T-helper 2 cell (primary cell): ENCODE measurements around the gene TGM6.

ENCODE experiments used
- DNase-seq, 5 experiments: peaks; one replicate each; pipeline versions ENCODE4 v3.0.0 to v3.0.0-alpha.2; 2012 to 2022

The TGM6 gene

GRCh38 chr20:2365091-2365490 lies 15.6 kb upstream of the TGM6 start:
- no peak for DNase-seq

GRCh38 chr20:2365666-2366065 lies 15.0 kb upstream of the TGM6 start:
- no peak for DNase-seq

GRCh38 chr20:2368621-2369020 lies 12.1 kb upstream of the TGM6 start:
- no peak for DNase-seq

GRCh38 chr20:2373098-2373497 lies 7.6 kb upstream of the TGM6 start:
- no peak for DNase-seq

- DNase-seq = no peak
These were observed 6.2 kb upstream of the TGM6 start for GRCh38 chr20:2374346-2375125.

GRCh38 chr20:2378893-2379292 lies 1.8 kb upstream of the TGM6 start:
- DNase-seq = no peak

- DNase-seq = peak in 2 of 5 experiments; percentile 29 to 76
These were observed 1.0 kb upstream of the TGM6 start for GRCh38 chr20:2379511-2380229.

- no peak for DNase-seq
These were observed 602 bp downstream of the TGM6 start for GRCh38 chr20:2381303-2381702.

GRCh38 chr20:2382833-2383232 lies 2.1 kb downstream of the TGM6 start:
- no peak for DNase-seq

- DNase-seq = no peak
These were observed 4.3 kb downstream of the TGM6 start for GRCh38 chr20:2385026-2385425.

GRCh38 chr20:2385496-2385895 lies 4.8 kb downstream of the TGM6 start:
- DNase-seq = no peak

- DNase-seq = no peak
These were observed 5.9 kb downstream of the TGM6 start for GRCh38 chr20:2386516-2387179.

GRCh38 chr20:2387180-2387577 lies 6.5 kb downstream of the TGM6 start:
- DNase-seq = peak in 2 of 5 experiments; percentile 17 to 73

- no peak for DNase-seq
These were observed 6.9 kb downstream of the TGM6 start for GRCh38 chr20:2387580-2387979.

GRCh38 chr20:2390951-2391675 lies 10.4 kb downstream of the TGM6 start:
- no peak for DNase-seq

- no peak for DNase-seq
These were observed 13.8 kb downstream of the TGM6 start for GRCh38 chr20:2394411-2395055.

GRCh38 chr20:2395136-2395535 lies 14.4 kb downstream of the TGM6 start:
- DNase-seq = no peak

- DNase-seq = no peak
These were observed 15.6 kb downstream of the TGM6 start for GRCh38 chr20:2396241-2396814.

- no peak for DNase-seq
These were observed 16.4 kb downstream of the TGM6 start for GRCh38 chr20:2397091-2397490.

GRCh38 chr20:2397595-2398145 lies 17.0 kb downstream of the TGM6 start:
- DNase-seq = no peak

GRCh38 chr20:2398449-2398848 lies 17.7 kb downstream of the TGM6 start:
- no peak for DNase-seq

- no peak for DNase-seq
These were observed 18.7 kb downstream of the TGM6 start for GRCh38 chr20:2399390-2399789.
